ENCODE measurements around the gene PUM1. TPM values are rescaled to one million over a fixed set of nuclear protein-coding genes. Genes with fewer than 3 reads are reported as not detected.

The PUM1 gene
- polyA plus RNA-seq, 1 experiment, result 71.3 TPM

DNA sequence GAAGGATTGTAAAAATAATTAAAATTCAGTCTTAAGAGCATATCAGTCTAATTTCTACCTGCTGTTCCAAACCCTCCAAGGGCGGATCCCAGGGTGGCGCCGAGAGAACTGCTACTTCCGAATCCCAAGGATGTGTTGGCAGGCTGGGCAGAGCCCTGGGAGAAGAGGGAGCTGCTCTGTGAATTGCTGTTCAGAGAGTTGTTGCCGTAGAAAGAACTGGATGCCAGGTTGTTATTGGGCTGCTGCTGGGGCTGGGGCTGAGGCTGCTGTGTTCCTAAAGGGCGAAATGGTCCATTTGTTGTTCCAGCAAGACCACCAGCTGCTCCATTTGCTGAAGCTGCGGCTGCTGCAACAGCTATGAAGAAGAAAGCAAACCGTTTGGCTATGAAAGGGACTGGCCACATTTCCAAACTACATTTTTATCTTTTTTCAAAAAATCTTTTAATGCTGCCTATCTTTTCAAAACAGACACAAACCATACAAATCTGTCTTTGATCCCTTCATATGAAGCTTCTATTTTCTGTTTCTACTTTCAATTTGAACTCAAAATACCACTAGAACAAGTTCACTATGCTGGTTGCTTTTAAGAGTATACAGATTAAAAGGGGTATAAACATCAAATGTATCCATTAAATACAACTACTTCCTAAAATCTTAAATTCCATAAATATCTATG, 99.5 kb downstream of the PUM1 start:
- no peak overlapping the region for H3K4me3 ChIP-seq (ENCODE audit: low read depth, low read length)
- CTCF ChIA-PET, result interaction anchor here (2.1 kb wide), 1 partner anchor 164 kb away, joined by 5 read pairs; no protein-coding TSS in a partner anchor
- H3K27me3 ChIP-seq (ENCODE audit: control insufficient read depth, insufficient read depth, low read length), result no peaks in the 10 kb centered on the region
- no peaks in the 10 kb centered on the region for H3K9me3 ChIP-seq (ENCODE audit: control insufficient read depth, insufficient read depth, low read length)
- TF ChIP-seq, protein P1, sequence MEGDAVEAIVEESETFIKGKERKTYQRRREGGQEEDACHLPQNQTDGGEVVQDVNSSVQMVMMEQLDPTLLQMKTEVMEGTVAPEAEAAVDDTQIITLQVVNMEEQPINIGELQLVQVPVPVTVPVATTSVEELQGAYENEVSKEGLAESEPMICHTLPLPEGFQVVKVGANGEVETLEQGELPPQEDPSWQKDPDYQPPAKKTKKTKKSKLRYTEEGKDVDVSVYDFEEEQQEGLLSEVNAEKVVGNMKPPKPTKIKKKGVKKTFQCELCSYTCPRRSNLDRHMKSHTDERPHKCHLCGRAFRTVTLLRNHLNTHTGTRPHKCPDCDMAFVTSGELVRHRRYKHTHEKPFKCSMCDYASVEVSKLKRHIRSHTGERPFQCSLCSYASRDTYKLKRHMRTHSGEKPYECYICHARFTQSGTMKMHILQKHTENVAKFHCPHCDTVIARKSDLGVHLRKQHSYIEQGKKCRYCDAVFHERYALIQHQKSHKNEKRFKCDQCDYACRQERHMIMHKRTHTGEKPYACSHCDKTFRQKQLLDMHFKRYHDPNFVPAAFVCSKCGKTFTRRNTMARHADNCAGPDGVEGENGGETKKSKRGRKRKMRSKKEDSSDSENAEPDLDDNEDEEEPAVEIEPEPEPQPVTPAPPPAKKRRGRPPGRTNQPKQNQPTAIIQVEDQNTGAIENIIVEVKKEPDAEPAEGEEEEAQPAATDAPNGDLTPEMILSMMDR (IDR thresholded peaks at IDR 0.05; ENCODE audit: low read depth, low read length), result no peak
- no peak overlapping the region for H3K27ac ChIP-seq (ENCODE audit: low read depth, low read length)
- POLR2A ChIA-PET, result no interaction called here
- no peak for DNase-seq (ENCODE audit: low read depth, low spot score)

DNA sequence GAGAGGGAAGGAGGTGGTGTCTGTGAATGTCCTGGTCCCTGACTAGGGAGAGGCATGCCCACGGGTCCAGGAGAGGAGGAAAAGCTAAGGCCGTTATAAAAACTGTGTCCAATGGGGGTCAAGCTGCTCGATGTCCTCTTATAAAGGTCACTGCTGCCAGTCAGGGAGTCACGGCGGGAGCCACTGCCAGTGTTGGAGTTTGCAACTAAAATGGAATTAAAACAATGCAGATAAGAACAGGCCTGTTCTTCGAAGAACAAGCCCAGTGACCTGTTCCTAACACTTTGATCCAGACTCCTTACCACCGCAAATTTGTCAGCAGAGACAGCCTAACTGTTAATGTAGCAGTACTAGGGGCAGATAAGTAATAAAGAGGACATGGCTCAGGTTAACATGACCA, 100.8 kb downstream of the PUM1 start:
- CTCF ChIA-PET, result no interaction called here
- POLR2A ChIA-PET, result no interaction called here
- H3K9me3 ChIP-seq (ENCODE audit: control insufficient read depth, insufficient read depth, low read length), result no peaks in the 10 kb centered on the region
- H3K4me3 ChIP-seq (ENCODE audit: low read depth, low read length), result no peak overlapping the region
- DNase-seq (ENCODE audit: low read depth, low spot score), result no peak
- H3K27me3 ChIP-seq (ENCODE audit: control insufficient read depth, insufficient read depth, low read length), result no peaks in the 10 kb centered on the region
- TF ChIP-seq, protein P1 (IDR thresholded peaks at IDR 0.05; ENCODE audit: low read depth, low read length), result no peak
- H3K27ac ChIP-seq (ENCODE audit: low read depth, low read length), result no peak overlapping the region

DNA sequence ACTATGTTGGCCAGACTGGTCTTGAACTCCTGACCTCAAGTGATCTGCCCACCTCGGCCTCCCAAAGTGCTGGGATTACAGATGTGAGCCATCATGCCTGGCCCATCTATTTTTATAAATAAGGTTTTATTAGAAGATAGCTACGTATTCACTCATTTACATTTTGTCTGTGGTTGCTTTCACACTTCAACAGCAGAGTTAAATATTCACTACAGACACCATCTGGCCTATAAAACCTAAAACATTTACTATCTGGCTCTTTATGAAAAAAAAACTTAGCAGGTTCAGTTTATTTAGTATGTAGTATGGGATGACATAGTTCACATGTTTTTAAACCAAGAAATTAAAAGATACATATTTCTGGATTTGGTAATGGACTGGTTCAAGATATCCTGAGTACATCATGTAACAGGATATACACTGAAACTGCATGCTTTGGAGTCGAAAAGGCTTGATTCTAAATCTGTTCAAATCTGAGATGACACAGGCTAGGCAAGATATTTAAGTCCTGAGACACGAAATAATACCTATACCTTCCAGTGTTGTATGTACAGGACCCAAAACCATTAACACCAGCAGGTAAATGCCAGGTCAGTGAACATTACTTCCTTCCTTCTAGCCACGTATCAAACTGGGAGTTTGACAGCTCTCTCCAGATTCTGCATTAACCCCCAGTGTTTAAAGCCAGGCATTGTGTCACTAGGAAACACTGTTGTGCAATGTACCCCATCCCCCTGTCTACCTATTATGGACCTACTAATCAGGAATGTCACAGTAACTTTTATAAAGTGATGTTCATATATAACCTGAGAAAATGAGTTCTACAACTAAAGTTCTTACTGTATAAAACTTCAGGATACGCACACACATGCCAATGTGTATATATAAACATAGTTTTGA, 102.7 kb downstream of the PUM1 start:
- CTCF ChIA-PET, result no interaction called here
- TF ChIP-seq, protein P1 (IDR thresholded peaks at IDR 0.05; ENCODE audit: low read depth, low read length), result no peak
- POLR2A ChIA-PET, result no interaction called here
- no peak overlapping the region for H3K27ac ChIP-seq (ENCODE audit: low read depth, low read length)
- no peak for DNase-seq (ENCODE audit: low read depth, low spot score)
- no peak overlapping the region for H3K4me3 ChIP-seq (ENCODE audit: low read depth, low read length)
- no peaks in the 10 kb centered on the region for H3K27me3 ChIP-seq (ENCODE audit: control insufficient read depth, insufficient read depth, low read length)
- no peaks in the 10 kb centered on the region for H3K9me3 ChIP-seq (ENCODE audit: control insufficient read depth, insufficient read depth, low read length)

DNA sequence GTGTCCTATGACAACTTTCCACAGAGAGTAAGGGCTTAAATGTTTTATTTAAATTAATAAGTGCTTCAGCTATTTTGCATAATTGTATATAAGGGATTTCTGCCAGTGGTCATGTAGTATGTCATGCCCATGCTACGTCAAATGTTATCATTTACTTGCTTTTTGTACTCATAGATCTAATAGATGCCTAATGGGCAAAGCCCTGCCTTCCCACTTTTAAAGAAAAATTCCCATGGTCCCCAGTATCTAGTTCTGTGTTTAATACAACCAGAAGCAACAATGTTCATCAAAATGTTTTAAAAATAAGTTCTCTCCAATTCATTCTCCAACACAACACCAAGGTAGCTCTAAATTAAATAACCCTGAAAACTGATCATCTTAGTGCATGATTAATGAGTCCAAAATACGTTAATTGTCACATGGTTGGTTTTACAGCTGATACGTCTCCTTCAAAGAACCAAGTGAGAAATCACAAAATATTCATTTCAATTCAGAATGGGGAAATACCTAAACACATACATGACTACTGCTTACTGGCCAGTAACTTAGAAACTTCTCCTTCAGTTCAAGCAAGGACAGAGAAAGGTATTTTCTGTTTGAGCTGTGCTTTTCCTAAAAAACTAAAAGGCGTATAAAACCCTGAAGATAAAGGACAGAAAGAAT, 107.8 kb downstream of the PUM1 start:
- Histone ChIP-seq H3K27me3 (ENCODE audit: control insufficient read depth, insufficient read depth, low read length) (no peaks in the 10 kb centered on the region), H3K4me3 (ENCODE audit: low read depth, low read length) (no peak overlapping the region), H3K9me3 (ENCODE audit: control insufficient read depth, insufficient read depth, low read length) (no peaks in the 10 kb centered on the region), H3K27ac (ENCODE audit: low read depth, low read length) (no peak overlapping the region)
- CTCF ChIA-PET, result interaction anchor here (2.0 kb wide), 1 partner anchor 29 kb away, joined by 8 read pairs; no protein-coding TSS in a partner anchor
- POLR2A ChIA-PET, result no interaction called here
- no peak for DNase-seq (ENCODE audit: low read depth, low spot score)
- TF ChIP-seq, protein P1 (IDR thresholded peaks at IDR 0.05; ENCODE audit: low read depth, low read length), result no peak

Data from AG04450 (cell line).